C4-2B (cell line): ENCODE measurements around the gene MAN2B2.

Experiments used
- CTCF ChIP-seq: fragments of 450-650 bp; conservative IDR thresholded peaks from 2 replicates; pipeline ENCODE4 v1.5.1; 2017; ENCODE audit warnings: mild to moderate bottlenecking
- ZFX ChIP-seq: fragments of 450-650 bp; IDR thresholded peaks from 2 replicates; pipeline ENCODE4 v1.6.1; 2017

- TF ChIP-seq CTCF (no peak), ZFX (no peak)
Observed at GRCh38 chr4:6565691-6566390, 9.1 kb upstream of the MAN2B2 start.
